GM23338 (cell line): ENCODE results near the gene CD44. TPM values are rescaled to one million over a fixed set of nuclear protein-coding genes. Genes with fewer than 3 reads are reported as not detected.

Experiments used
- ATAC-seq: fragments of 200-7000 bp; cut with Tn5 transposase; 3 replicates; pipeline ENCODE4 v1.9.1; 2020
- DNase-seq: peaks from one replicate; pipeline ENCODE4 v3.0.0-alpha.2; 2015; ENCODE audit warnings: low spot score
- H2AFZ ChIP-seq: fragments of 200-600 bp; sonication (generic); 2 replicates; pipeline ENCODE4 v1.8.0; 2016; ENCODE audit warnings: antibody characterized with exemption, mild to moderate bottlenecking, moderate library complexity
- H3F3A ChIP-seq: fragments of 200-600 bp; sonication (generic); replicated peaks from 2 replicates; pipeline ENCODE4 v1.8.0; 2017; ENCODE audit warnings: antibody characterized with exemption, mixed run types, low read depth
- H3K27ac ChIP-seq: fragments of 200-600 bp; sonication (generic); 2 replicates; pipeline ENCODE4 v1.6.1; 2016; ENCODE audit warnings: low read depth
- H3K27me3 ChIP-seq: fragments of 200-600 bp; sonication (generic); 2 replicates; pipeline ENCODE4 v1.8.0; 2016; ENCODE audit warnings: mild to moderate bottlenecking, mixed run types, moderate library complexity; ENCODE audit not compliant: insufficient read depth
- H3K36me3 ChIP-seq: fragments of 200-600 bp; sonication (generic); 2 replicates; pipeline ENCODE4 v1.8.0; 2016; ENCODE audit warnings: mild to moderate bottlenecking; ENCODE audit not compliant: insufficient read depth
- H3K4me1 ChIP-seq: fragments of 200-600 bp; sonication (generic); 2 replicates; pipeline ENCODE4 v1.8.0; 2016; ENCODE audit warnings: mild to moderate bottlenecking, moderate library complexity; ENCODE audit not compliant: insufficient read depth
- H3K4me2 ChIP-seq: fragments of 200-600 bp; sonication (generic); 2 replicates; pipeline ENCODE4 v1.7.1; 2017; ENCODE audit warnings: mixed run types
- H3K4me3 ChIP-seq: fragments of 200-600 bp; sonication (generic); 2 replicates; pipeline ENCODE4 v1.6.1; 2016; ENCODE audit warnings: mixed run types
- H3K79me2 ChIP-seq: fragments of 200-600 bp; sonication (generic); replicated peaks from 2 replicates; pipeline ENCODE4 v1.8.0; 2017; ENCODE audit warnings: mild to moderate bottlenecking; ENCODE audit not compliant: insufficient read depth
- H3K9me2 ChIP-seq: fragments of 200-600 bp; sonication (generic); 2 replicates; pipeline ENCODE4 v1.8.0; 2017; ENCODE audit not compliant: insufficient read depth
- H4K20me1 ChIP-seq: fragments of 200-600 bp; sonication (generic); replicated peaks from 2 replicates; pipeline ENCODE4 v1.8.0; 2017; ENCODE audit warnings: mild to moderate bottlenecking; ENCODE audit not compliant: insufficient read depth
- H3K27ac Mint-ChIP-seq: 2 replicates; pipeline ENCODE4 v1.8.0; 2020; ENCODE audit warnings: inconsistent platforms, mild to moderate bottlenecking, moderate library complexity, mixed read lengths
- H3K27me3 Mint-ChIP-seq: 3 replicates; pipeline ENCODE4 v1.8.0; 2022; ENCODE audit warnings: low read depth, mild to moderate bottlenecking, moderate library complexity, mixed read lengths, inconsistent platforms; ENCODE audit not compliant: insufficient read depth, poor library complexity
- H3K36me3 Mint-ChIP-seq: 3 replicates; pipeline ENCODE4 v1.8.0; 2021; ENCODE audit warnings: low read depth, mild to moderate bottlenecking, inconsistent platforms, moderate library complexity, mixed read lengths
- H3K4me1 Mint-ChIP-seq: 3 replicates; pipeline ENCODE4 v1.8.0; 2020; ENCODE audit warnings: mild to moderate bottlenecking, inconsistent platforms, mixed read lengths
- H3K4me3 Mint-ChIP-seq: 3 replicates; pipeline ENCODE4 v1.8.0; 2021; ENCODE audit warnings: moderate library complexity, mild to moderate bottlenecking, inconsistent platforms, mixed read lengths
- H3K9me3 Mint-ChIP-seq: 3 replicates; pipeline ENCODE4 v1.8.0; 2020; ENCODE audit warnings: moderate library complexity, mild to moderate bottlenecking, inconsistent platforms, mixed read lengths
- EZH2phosphoT487 ChIP-seq: fragments of 200-600 bp; sonication (generic); IDR thresholded peaks from one replicate; pipeline ENCODE4 v1.8.1; 2018; ENCODE audit warnings: antibody characterized with exemption; ENCODE audit not compliant: unreplicated experiment
- NANOG ChIP-seq: IDR thresholded peaks from 2 replicates; pipeline ENCODE4 v1.6.1; 2016; ENCODE audit warnings: antibody characterized with exemption, borderline replicate concordance
- POLR2AphosphoS5 ChIP-seq: IDR thresholded peaks from 2 replicates; pipeline ENCODE4 v1.6.1; 2016; ENCODE audit warnings: antibody characterized with exemption, low read depth
- ZNF331 ChIP-seq: fragments of 250-450 bp; sonication (Bioruptor Pico); IDR thresholded peaks from 2 replicates; pipeline ENCODE4 v1.5.0; 2020; ENCODE audit warnings: low read depth, mild to moderate bottlenecking, moderate library complexity
- ZNF462 ChIP-seq: fragments of 250-450 bp; sonication (Bioruptor Pico); IDR thresholded peaks from 2 replicates; pipeline ENCODE4 v1.5.0; 2020; ENCODE audit warnings: mild to moderate bottlenecking, moderate library complexity
- polyA plus RNA-seq: library from polyadenylated mRNA; unstranded; fragments of >200 nt; fragmentation: Nextera tagmentation; extraction: Ambion mirVana; gene quantifications from 2 replicates; pipeline ENCODE4 v1.2.1, GENCODE V29; 2016
- total RNA-seq: library from RNA; depleted of rRNA; stranded (reverse); fragments of >200 nt; shearing (Covaris generic); gene quantifications from 2 replicates; pipeline ENCODE4 v1.2.3, GENCODE V29; 2014
- TF ChIP-seq, protein P1 (sequence below), 2 experiments: fragments of 200-600 bp in 1 of 2; sonication (generic) in 1 of 2; conservative IDR thresholded peaks; 2 replicates each; pipeline versions ENCODE4 v1.5.1 to v1.6.1; 2016 to 2017; ENCODE audit warnings: antibody characterized with exemption in 2 of 2, low read depth in 2 of 2, mild to moderate bottlenecking in 2 of 2, moderate library complexity in 1 of 2
- TF ChIP-seq, protein P2 (sequence below): IDR thresholded peaks from 2 replicates; pipeline ENCODE4 v1.6.1; 2016; ENCODE audit warnings: antibody characterized with exemption

The CD44 gene
- total and polyA plus RNA-seq, 2 experiments from 2014 or later = 4.0 to 10.1 TPM

GRCh38 chr11:35162745-35163144, 23.8 kb downstream of the CD44 start (continued):
- TF ChIP-seq ZNF462 = no peak
- TF ChIP-seq POLR2AphosphoS5 = no peak
- TF ChIP-seq, protein P1, sequence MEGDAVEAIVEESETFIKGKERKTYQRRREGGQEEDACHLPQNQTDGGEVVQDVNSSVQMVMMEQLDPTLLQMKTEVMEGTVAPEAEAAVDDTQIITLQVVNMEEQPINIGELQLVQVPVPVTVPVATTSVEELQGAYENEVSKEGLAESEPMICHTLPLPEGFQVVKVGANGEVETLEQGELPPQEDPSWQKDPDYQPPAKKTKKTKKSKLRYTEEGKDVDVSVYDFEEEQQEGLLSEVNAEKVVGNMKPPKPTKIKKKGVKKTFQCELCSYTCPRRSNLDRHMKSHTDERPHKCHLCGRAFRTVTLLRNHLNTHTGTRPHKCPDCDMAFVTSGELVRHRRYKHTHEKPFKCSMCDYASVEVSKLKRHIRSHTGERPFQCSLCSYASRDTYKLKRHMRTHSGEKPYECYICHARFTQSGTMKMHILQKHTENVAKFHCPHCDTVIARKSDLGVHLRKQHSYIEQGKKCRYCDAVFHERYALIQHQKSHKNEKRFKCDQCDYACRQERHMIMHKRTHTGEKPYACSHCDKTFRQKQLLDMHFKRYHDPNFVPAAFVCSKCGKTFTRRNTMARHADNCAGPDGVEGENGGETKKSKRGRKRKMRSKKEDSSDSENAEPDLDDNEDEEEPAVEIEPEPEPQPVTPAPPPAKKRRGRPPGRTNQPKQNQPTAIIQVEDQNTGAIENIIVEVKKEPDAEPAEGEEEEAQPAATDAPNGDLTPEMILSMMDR (conservative IDR thresholded peaks at IDR 0.05; ENCODE audit: low read depth in 2 of 2) = no peak
- no peak for TF ChIP-seq ZNF331 (CRISPR knock-in tag)

DNA sequence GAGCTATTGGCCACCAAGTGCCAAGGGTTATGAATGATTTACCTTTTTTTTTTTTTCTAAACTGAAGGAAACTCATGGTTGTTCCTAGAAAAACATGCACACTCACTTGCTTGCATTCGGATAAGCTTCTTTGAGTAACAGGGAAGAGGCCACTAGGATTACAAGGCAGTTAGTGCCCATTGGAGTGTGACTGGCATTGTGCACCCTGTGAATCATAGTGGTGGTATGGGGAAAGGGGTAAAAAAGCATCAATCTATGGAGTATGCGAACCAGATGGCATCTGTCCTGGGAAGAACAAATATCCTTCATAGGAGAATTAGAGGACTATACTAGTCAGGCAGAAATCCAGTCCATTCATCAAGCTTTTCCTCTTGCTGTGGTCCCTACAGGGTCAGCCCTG, 24.2 kb downstream of the CD44 start:
- H3K4me3 Mint-ChIP-seq = no peak overlapping the region
- no peak for DNase-seq
- H3K9me3 Mint-ChIP-seq = no peaks in the 10 kb centered on the region
- Histone ChIP-seq H3K79me2 (no peaks in the 10 kb centered on the region), H3F3A (no peaks in the 10 kb centered on the region), H3K36me3 (no peaks in the 10 kb centered on the region), H3K9me2 (no peaks in the 10 kb centered on the region), H2AFZ (no peak overlapping the region), H3K4me3 (no peak overlapping the region), H3K4me1 (peaks cover 22% of the 10 kb centered on the region), H4K20me1 (no peaks in the 10 kb centered on the region), H3K4me2 (0 out of 2 replicates have a peak overlapping the region, but pooled peaks have one; percentile 1), H3K27me3 (no peaks in the 10 kb centered on the region), H3K27ac (no peak overlapping the region)
- peaks cover 22% of the 10 kb centered on the region for H3K4me1 Mint-ChIP-seq
- no peak for ATAC-seq
- H3K27me3 Mint-ChIP-seq = no peaks in the 10 kb centered on the region
- H3K36me3 Mint-ChIP-seq = no peaks in the 10 kb centered on the region
- H3K27ac Mint-ChIP-seq = no peak overlapping the region
- no peak for TF ChIP-seq NANOG
- no peak for TF ChIP-seq EZH2phosphoT487
- no peak for TF ChIP-seq ZNF462
- TF ChIP-seq, protein P2, sequence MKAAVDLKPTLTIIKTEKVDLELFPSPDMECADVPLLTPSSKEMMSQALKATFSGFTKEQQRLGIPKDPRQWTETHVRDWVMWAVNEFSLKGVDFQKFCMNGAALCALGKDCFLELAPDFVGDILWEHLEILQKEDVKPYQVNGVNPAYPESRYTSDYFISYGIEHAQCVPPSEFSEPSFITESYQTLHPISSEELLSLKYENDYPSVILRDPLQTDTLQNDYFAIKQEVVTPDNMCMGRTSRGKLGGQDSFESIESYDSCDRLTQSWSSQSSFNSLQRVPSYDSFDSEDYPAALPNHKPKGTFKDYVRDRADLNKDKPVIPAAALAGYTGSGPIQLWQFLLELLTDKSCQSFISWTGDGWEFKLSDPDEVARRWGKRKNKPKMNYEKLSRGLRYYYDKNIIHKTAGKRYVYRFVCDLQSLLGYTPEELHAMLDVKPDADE = no peak
- TF ChIP-seq POLR2AphosphoS5 = no peak
